GM15510 (cell line): ENCODE data around the gene MBTD1.

Experiments
- POLR2A ChIP-seq: IDR thresholded peaks from 3 replicates; pipeline ENCODE4 v1.6.1; 2011; ENCODE audit warnings: borderline replicate concordance; ENCODE audit not compliant: insufficient read length; ENCODE audit errors: extremely low read depth

MBTD1 gene

GRCh38 chr17:51144266-51145022 lies 115.4 kb downstream of the MBTD1 start:
- TF ChIP-seq POLR2A = no peak

- no peak for TF ChIP-seq POLR2A
Measured at GRCh38 chr17:51142597-51142996, 117.3 kb downstream of the MBTD1 start.

GRCh38 chr17:51135956-51136355 lies 123.9 kb downstream of the MBTD1 start:
- no peak for TF ChIP-seq POLR2A

GRCh38 chr17:51133365-51133764 lies 126.5 kb downstream of the MBTD1 start:
- TF ChIP-seq POLR2A = no peak

GRCh38 chr17:51132964-51133319 lies 126.9 kb downstream of the MBTD1 start:
- TF ChIP-seq POLR2A = no peak

GRCh38 chr17:51128076-51128475 lies 131.8 kb downstream of the MBTD1 start:
- TF ChIP-seq POLR2A = no peak
